OCI-M2 (cell line): Measurements from ENCODE around the gene RYR2.

Experiments used
- DNase-seq: peaks from one replicate; lab custom pipeline; 2025; ENCODE audit not compliant: unreplicated experiment; lab: John Stamatoyannopoulos, UW

RYR2 gene

DNA sequence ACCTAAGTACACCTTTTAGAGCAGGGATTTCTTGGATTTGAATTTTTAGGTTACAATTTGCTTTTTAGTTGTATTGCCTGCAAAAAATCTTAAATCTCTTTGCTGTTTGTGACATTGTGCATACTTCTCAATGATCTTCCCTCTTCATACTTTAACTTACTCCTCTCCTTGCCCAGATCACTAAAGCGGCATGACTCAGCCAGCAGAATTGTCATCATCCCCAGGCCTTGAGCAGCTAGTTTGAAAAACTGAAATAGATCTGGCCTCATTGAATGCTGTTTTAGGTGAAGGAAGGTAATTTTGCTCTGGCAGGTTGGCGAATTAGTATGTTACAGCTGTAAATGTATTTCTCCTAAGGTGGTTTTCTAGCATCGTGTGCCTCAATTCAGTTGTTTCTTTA lies 145.9 kb downstream of the RYR2 start:
- no peak for DNase-seq

DNA sequence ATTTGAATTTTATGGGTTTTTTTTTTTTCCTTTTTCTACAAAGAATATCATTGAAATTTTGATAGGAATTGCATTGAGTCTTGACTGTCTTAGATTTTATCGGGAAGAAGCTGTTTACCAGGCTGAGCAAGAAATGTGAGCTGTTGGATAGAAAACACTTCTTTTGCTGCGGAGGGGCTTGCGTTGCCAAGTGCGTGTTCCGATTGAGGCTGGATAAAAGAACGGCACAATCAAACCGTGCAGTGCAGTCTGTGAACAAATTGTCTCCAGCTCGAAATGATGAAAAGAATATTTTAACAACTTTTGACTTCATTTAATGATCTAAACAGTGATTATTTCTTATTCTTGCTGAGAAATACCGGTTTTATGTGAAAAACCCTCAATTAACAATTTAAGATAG lies 149.4 kb downstream of the RYR2 start:
- no peak for DNase-seq

DNA sequence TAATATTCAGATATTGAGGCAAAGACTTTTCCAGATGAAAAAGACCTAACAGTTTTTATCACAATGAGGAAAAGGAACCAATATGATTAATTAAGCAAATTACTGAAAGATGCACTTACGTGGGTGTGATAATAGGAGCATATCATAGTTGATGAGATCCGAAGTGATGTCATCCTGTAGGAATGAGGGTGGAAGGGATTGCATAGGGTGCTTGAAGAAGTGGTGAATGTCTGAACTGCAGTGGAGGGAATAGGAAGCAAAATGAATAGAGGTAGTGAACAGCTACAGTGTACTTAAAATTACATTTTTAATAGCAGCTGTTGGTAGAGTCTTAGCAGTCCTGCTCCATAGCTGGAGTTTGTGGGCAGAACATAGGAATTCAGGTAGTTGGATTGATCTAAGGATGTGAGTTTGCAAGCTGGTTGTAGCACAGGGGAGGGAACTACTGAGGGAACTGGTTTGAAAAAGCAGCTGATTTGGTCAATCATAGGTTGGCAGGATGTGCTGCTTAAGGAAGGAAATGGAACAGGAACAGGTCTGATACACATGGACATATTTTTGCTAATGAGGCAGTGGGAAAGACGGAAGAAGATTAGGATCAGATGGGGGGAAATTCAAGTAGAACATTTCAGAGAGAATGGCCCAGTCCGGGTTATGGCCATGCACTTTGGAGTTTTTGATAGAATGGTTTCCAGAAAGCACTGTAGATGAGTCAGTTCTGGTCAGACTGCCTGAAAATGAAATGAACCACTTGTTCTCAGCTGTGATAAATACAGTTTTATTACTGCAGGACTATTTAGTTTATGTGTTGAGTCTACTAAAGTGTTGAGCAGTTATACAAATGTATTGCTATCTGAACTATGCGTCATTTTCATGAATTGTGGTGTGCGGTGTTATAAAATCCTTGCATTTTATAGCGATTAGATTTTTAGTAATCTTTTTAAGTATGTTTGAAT lies 155.8 kb downstream of the RYR2 start:
- DNase-seq = no peak

DNA sequence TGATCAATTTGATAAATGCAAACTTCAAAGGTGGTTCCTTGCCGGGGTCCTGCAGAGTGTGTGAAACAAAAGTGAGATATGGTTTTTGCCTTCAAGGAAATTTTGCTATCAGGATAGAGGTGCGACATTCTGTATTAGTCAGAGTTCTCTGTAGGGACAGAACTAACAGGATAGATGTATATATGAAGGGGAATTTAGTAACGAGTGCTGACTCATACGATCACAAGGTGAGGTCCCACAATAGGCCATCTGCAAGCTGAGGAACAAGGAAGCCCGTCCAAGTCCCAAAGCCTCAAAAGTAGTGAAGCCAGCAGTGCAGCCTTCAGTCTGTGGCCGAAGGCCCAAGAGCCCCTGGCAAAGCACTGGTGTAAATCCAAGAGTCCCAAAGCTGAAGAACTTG lies 157.0 kb downstream of the RYR2 start:
- no peak for DNase-seq

DNA sequence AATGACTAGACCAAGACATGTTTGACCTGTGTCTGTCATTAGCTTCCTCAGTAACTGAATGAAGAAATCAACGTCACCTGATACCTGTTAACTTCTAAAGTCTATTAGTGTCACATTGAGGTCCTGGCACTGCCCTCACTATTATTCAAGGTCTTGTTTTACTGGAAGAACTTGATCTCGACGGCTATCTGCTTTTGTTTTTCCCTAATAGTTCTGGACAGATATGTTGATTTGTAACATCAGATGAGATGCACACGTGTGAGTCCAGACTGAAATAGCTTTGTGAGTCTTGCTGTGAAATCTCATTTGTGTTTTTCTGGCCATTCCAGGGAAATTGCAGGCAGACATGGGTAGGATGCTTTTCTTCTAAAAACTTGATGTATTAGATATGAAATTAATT lies 159.2 kb downstream of the RYR2 start:
- DNase-seq = no peak

DNA sequence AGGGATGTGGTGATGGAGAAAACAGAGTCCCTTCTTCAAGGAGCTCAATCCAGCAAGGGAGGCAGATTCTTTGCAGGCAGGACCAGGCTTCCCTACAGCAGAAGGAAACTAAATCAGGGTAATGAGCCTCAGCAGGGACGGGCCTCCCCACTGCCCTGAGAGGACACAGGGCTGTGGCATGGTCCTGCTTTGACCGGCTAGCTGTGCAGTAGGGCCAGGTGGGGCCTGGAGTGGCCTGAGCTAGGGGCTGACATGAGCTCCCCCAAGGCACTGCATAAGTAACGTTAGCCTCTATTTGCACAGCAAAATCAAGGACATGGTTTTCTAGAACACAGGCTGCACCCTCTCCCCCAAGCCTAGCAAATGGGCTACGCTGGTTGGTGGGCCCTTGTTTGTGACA lies 162.9 kb downstream of the RYR2 start:
- no peak for DNase-seq

DNA sequence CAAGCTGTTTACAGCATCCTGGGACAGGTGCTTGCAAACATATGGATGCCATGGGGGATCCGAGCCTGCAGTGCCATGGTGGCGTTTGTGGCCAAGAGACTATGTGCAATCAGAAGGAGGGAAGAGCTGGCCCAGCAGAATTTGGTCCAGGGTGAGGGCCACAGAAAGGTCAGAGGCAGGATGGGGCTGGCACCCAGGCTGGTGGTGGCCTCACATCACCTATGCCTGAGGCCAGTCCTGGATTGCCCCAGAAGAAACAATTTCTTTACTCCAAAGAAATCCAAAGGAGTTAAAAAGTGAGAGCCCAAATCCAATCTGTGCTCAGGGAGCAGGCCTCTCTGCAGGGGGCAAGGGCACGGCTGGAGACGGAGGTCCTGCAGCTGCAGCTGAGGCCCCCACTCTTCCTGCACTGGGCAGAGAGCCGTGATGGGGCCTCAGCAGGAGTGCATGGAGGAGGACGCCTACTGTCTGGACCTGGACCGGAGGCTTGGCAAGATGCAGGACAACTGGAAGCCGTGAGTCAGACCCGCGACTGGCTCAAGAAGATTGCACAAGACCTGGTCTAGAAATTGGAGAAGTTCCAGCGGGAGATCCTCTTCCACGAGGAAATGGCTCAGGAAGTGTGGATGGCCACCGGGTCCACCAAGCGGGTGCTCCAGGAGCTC lies 163.5 kb downstream of the RYR2 start:
- DNase-seq = no peak

DNA sequence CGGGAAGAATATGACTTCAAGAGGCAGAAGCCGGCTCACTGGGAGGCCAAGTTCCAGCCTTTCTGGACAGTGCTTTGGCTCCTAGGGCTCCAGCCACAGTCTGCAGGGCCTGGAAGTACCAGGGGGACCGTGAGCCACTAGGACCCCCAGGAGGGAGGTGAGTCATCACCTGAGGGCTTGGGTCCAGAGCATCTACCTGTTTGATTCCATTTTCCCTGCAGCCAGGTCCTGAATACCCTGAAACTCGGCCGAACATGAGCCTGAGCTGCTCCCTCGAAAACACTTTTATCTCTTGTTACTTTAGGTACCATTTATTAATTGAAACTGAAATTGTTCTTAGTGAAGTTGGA lies 164.1 kb downstream of the RYR2 start:
- no peak for DNase-seq

DNA sequence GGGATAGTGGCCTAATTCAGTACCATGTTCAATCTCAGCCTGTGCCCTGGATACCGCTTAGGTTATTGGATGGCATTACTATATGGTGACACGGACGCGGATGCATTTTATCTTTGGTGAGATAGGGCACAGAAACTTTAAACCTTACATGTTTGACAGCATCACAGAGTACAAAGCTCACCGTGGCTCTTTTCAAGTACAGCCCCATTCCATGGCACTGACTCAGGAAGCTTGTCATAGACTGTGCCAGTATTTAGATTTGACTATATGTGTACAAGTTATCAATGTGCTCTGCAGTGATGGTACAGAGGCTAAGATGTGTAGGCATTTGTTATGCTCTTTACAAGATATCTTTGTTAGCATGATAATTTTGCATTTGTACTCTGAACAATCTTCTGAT lies 169.0 kb downstream of the RYR2 start:
- DNase-seq = no peak

DNA sequence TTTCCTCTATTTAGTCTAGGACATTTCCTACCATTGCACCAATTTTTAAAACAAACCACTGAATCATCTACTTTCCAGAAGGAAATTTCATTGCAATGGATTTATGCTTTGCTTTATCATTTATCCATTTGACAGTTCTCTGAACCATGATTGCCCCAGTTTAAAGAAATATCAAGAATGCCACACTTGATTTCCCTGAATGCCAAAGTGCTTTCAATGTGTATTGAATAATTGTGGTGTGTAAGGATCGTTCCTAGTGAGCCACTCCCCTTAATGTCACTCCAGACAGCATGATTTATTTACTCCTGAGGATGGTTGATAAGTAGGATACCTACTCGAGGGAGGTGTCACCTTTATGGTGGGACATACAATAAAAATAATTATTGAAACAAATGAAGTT lies 169.6 kb downstream of the RYR2 start:
- DNase-seq = no peak

DNA sequence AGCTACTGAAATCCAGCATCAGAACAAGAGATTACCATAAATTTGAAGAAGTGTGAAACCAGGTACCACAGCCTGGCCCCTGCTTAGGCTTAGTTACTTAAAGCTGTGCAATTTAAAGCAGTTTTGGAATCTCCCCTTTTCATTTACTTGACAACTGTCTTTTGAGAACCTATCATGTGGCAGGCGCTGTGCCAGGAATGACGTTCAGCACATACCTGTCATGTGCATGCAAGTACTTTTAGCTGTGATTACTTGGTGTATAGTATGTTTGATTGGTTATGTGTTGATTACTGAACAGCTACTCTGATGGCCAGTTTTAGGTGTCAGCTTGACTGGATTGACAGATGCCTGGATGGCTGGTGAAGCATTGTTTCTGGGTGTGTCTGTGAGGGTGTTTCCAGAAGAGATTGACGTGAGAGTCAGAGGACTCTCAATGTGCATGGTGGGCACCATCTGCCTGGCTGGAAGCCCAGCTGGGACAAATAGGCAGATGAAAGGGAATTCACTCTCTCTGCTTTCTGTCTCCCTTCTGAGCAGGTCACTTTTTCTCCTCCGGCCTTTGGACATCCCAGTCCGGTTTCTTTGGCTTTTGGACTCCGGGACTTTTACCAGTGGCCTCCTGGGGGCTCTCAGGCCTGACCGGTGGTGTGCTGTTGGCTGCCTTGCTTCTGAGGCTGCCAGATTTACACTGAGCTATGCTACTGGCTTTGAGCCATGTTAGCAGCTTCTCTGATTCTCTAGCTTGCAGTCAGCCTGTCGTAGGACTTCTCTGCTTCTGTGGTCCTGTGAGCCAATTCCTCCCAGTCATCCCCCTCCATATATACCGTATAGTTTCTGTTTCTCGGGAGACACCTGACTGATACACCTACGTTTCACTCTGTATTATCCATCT lies 178.0 kb downstream of the RYR2 start:
- DNase-seq = no peak

DNA sequence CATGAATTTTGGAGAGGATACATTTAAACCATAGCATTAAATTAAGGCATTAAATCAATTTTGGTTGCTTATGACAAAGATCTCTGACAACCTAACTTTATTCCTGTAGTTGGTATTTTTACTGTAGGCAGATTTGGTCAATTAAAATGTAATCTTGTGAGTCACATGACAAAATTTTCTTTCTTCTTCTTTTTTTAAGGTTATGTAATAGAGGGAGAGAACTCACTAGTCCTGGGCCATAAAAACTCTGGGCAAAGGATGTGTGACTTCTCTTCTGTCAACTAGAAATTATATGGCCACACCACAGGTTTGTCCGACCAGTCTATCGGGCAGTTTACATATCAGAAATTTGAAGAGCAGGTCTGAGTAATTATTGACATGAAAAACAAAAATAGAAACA lies 181.4 kb downstream of the RYR2 start:
- DNase-seq = no peak

DNA sequence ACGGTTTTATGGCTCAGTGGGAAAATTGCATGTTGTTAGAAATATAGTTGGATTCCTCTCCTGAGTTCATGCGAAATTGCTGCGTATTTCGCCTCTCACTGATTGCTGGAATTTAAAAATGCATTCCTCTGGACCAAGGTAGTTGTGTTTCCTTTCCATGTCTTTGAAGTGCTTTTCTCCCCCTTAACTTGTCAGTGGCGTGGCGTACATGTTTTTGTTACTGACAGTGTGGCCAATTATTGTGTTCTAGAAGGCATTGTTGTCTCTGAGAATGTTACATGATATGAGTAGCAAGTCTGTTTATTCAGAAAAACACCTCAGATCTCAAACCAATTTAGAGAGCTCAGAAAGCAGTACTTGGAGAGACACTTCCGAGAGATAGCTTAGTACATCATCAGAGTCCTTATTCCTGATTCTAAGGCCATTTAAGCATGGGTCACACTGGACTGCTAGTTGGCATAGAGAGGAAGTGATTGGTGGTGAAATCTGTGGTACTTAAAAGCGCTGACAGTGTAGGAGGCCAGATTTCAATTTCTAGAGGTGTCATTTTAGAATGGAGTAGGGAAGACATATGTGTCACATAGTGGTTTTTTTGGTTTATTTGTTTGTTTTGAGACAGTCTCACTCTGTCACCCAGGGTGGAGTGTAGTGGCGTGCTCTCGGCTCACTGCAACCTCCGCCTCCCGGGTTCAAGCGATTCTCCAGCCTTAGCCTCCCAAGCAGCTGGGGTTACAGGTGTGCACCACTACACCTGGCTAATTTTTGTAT lies 184.4 kb downstream of the RYR2 start:
- no peak for DNase-seq

DNA sequence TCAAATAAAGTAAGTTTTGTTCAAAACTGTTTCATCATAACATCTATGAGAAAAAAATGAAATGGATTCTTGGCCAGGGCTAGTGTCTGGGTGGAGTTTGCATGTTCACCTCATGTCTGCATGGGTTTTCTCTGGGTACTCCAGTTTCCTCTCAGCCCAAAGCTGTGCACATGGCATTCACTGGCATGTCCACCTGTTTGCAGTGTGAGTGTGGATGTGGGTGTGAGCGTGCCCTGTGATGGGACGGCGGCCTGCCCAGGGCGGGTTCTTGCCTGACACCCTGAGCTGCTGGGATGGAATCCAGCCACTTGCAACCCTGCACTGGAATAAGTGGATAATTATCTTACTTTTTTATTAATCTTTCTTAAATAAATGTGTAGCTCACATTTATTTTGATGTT lies 185.5 kb downstream of the RYR2 start:
- no peak for DNase-seq

DNA sequence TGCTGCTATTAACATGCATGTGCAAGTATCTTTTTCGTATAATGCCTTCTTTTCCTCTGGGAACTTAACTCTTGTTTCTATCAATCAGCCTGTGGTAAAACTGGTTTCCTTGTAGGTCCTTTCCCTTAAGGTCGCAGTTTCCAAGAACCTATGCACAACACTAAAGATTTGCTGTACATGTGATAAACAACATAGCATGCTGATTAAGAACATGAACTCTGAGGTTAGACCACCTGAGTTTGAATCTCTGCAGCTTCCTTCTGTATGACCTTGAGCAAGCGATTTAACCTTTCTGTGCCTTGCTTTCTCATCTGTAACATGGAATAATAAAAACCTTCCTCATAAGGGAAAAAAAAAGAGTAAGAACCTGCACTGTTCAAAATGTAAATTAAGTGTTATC lies 186.4 kb downstream of the RYR2 start:
- DNase-seq = no peak

DNA sequence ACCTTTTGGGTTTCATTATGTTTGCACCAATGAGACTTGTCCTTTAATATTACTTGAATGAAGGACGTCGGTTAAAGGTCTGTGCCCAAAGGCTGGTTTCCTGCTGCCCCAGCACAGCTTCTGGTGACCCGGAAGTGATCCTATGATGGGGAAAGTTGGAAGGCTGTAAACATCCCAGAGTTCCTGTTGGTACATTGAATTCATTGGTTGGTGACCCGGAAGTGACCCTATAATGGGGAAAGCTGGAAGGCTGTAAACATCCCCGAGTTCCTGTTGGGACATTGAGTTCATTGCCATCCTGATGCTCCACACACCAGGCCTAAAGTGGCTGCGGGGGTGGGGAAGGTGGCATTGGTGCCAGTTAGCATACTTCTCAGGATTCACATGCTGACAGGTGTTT lies 187.3 kb downstream of the RYR2 start:
- no peak for DNase-seq

DNA sequence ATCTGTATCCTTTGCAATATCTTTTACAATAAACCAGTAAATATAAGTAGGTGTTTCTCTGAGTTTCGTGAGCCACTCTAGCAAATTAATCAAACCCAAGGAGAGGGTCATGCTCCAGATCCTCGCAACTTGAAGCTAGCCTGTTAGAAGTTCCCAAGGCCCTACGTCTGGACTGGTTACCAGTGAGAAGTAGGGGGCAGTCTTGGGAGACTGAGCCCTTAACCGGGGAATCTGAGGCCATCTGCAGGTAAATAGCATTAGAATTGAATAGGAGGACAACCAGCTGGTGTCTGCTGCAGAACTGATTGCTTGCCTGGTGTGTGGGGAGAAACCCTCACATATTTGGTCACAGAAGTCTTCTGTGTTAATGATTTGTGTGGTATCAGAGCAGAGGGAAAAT lies 190.5 kb downstream of the RYR2 start:
- no peak for DNase-seq

DNA sequence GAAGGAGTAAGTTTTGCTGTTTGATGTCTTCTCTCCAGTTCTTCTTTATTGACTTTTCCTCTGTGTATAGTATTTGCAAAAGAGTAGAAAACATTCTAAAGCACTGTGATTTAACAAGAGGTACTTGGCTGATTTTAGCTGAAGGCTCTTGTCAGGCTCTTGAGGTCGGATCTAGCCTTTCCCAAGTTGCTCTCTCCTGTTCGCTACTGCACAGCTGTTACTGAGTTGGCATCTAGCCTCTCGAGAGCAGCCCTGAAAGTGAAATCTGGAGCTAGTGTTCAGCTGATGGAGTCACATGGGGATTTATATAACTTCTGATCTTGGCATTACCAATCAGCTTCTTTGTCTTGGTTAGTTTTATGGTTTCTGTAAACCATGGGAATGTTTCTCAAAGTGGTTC lies 193.1 kb downstream of the RYR2 start:
- no peak for DNase-seq

DNA sequence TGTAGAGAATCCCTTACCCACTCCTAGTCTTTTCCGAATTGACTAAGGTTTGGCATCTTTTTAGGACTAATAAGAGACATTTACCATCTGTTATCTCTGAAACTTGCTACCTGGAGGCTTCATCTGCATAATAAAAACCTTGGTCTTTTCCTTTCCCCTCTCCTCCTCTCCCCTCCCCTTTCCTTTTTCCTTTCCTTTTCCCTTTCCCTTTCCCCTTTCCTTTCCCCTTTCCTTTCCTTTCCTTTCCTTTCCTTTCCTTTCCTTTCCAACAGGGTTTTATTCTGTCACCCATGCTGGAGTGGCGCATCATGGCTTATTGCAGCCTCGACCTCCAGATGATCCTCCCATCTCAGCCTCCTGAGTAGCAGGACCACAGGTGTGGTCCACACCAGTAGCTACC lies 195.7 kb downstream of the RYR2 start:
- no peak for DNase-seq

DNA sequence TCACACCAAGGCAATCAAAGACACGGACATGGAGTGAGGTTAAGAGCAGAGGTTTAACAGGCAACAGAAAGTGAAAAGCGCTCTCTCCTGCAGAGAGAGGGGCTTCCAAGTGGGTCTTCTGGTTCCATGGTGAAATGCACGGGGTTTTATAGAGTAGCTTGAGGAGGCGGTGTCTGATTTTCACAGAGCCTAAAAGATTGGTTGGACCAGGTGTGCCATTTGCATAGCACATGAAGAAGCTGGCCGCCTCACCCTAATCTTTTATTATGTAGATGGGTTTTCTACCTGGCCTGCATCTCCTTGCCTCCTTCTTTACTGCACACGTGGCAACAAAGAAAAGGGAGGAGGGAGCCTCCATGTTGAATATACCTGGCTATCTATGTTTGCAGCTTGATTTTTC lies 197.3 kb downstream of the RYR2 start:
- DNase-seq = no peak

DNA sequence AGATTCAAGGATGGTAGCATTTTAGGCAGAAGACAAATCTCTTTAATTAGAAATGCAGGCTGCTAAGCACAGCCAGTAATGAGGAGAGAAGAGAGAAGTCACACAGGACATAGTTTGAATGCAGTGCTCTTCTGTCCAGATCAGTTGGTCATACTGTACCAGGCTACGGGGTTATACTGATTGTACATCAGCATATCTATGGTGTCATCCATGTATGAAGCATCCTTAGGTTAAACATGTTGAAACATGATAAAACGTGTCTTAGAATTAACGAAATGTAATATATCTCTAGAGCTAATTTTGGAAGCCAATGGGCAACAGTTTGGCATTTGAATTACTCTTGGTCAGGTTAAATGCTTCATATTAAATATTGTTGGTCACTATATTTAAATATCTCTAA lies 199.1 kb downstream of the RYR2 start:
- no peak for DNase-seq
